Stimulated activated CD4-positive, alpha-beta T cell treated with anti-CD3 and anti-CD28 coated beads, Interleukin-1b, Interleukin-23, amount 100 ng/mL, for 4 hours (primary cell): ENCODE data around the gene IFFO2.
A peak's percentile ranks its signal among the peaks of the same experiment; 100 is the strongest.
"Not testable (repeated sequence)": the region's sequence is repeated elsewhere in the genome, so short reads cannot be mapped to it uniquely, and the experiment has no call there.

ENCODE experiments used
- DNase-seq, 2 donors: peaks; one replicate each; pipeline ENCODE4 v3.0.0-alpha.2; 2020; ENCODE audit warnings: low read depth in 2 of 2

IFFO2 gene

DNA sequence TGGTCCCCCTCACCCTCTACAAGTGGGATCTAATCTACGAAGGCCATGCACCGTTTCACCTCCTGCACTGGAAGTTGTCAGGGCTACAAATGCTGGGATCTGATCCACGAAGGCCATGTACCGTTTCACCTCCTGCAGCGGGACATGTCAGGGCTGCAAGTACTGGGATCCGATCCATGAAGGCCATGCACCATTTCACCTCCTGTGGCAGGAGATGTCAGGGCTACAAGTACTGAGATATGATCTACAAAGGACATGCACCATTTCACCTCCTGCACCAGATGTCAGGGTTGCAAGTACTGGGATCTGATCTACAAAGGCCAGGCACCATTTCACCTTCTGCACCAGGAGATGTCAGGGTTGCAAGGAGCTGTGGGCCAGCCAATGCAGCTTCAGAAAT is 61.2 kb downstream of the IFFO2 start:
- no peak for DNase-seq

DNA sequence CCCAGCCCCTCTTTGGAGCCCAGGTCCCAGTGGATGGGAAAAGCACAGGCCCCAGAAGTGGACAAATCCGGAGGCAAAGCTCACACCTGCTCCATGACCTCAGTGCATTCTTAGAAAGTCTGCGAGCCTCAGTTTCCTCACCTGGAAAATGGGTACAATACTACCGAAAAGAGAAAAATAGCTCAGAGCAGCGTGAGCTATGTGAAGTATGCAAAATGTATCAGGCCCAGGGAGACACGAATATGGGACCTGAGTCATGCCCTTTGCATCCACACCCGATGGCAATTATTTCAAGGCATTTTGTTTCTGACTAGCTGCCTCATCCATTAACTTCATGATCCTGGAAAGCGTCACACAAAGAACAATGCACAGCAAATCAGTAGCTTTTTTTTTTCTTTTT is 63.4 kb downstream of the IFFO2 start:
- no peak for DNase-seq

DNA sequence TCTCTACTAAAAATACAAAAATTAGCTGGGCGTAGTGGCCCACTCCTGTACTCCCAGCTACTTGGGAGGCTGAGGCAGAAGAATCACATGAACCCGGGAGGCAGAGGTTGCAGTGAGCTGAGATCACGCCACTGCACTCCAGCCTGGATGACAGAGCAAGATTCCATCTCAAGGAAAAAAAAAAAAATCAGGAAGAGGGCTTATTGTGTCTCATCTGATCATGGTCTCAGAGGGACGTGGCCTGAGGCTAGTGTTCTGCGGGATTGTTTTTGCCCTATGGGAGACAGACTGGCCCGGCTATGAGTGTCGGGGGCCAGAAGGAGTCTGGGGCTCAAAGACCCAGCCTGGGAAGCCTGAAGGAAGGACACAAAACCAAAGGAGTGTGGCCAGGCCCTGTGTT is 64.6 kb downstream of the IFFO2 start:
- not testable (repeated sequence) for DNase-seq

DNA sequence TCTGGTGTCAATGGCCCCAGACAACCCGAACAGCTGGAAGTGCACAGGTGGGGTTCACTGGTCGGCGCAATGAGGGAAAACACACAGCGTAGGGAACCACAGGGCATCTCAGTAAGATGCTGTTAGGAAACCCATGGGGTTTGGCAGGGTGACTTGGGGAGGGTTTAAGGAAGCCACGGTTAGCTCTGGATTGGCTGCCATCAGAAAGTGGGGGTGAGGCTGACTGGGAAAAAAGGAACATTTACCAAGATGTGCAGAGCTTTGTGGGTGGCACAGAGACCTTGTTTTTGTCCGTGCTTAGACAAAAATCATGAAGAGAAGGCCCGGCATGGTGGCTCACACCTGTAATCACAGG is 65.1 kb downstream of the IFFO2 start:
- DNase-seq: no peak

DNA sequence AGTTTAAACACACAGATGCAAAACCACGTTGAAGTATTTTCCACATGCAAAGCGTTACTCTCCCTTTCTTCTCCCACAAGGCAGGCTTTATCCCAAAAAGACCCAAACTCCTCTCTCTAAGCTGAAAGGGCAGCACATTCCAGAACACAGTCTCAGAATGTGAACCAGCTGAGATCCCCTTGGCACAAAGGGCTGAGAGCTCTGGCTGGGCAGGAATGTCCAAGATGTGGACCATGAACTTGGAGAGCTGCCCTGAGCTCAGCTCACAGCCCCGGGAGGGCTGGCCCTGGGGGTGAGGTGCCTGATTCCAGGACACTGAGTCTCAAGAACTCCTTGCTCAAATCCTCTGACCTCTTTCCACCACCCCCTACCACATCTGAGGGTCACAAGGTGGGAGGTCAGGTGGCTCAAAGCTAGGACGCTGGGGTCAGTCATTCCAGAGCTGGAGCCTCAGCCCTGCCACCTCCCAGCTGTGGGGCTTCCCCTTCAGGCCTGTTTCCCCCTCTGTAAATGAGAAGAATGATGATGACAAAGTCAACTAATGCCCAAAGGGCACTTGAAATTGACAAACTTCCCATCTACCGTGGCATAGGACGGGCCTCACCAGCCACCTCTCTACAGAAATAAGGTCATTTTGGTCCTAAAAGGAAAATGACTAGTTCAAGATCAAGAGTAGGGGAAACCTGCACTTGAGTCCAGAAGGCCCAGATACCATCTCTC is 65.6 kb downstream of the IFFO2 start:
- no peak for DNase-seq

DNA sequence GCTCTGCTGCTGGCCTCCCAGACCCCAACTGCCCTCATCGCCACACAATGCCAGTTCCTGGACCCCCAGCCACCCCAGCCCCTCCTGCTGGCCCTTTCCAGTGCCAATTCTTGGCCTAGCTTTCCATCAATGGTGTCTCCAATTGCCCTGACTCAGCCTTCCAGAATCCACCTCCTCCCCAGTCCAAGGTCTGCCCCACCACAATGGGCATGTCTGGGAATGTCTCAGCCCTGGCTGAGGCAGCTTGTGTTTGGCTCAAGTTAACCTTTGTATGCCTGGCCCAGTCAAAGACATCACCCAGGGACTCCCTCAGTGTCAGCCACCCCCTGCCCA is 70.5 kb downstream of the IFFO2 start:
- DNase-seq: no peak

DNA sequence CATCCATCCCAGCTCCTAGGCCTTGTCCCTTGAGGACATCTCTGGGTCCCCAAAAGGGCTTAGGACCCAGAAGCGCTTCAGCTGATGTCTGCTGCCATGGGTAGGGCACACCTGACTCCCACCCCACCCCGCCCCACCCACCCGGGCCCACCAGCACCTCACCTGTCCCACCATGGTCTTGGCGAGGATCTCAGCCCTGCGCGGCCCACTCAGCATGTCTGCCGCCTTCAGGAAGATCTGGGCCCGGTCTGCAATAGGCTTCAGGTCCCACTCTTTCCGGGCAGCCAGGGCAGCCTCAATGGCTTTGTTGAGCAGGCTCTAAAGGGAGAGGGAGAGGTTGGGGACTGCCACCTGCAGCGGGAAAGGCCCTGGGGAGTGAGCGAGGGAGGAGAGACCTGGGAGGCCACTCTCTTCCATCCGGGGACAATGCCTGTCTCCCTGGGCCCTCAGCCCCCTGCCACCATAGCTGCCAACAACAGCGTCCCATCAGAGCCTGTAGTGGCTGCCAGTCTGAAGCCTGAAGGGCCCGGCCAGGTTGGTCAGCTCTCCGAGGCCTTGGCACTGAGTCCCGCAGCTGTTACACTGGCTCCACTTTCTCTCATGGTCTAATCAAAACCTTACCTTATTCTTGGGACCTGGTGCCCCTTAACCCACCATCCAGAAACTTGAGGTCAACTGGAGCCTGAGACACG is 71.0 kb downstream of the IFFO2 start:
- DNase-seq: no peak

DNA sequence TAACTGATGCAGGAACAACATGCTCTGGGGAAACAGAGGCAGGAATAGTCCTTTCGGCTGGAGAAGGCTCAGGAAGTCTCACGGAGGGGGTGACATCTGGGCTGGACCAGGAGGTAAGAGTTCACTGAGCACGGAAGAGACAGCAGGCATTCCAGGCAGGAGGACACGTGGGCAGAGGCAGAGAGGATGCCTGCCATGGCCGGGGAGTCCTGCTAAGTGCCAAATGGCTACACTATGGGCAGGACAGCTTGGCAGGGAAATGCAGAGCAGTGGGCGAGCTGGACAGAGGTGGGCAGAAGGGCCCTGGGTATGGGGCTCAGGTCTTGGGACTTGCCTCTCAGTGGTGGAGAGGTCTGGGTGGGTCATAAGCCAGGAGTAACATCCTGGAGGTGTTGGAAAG is 71.7 kb downstream of the IFFO2 start:
- DNase-seq: no peak

DNA sequence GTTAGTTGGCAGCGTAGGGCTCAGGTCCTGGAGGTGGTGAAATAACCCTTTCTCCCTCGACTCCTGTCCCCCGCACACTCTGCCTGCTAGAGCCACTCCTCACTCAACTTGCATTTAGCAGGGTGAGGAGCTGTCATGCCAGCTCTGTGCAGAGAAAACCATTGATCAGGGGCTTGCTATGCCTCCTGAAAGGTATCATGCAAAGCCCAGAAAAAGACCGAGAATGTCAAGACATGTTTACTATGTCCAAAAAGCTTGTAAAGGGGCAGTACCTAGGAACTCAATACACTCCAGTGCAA is 72.1 kb downstream of the IFFO2 start:
- no peak for DNase-seq

DNA sequence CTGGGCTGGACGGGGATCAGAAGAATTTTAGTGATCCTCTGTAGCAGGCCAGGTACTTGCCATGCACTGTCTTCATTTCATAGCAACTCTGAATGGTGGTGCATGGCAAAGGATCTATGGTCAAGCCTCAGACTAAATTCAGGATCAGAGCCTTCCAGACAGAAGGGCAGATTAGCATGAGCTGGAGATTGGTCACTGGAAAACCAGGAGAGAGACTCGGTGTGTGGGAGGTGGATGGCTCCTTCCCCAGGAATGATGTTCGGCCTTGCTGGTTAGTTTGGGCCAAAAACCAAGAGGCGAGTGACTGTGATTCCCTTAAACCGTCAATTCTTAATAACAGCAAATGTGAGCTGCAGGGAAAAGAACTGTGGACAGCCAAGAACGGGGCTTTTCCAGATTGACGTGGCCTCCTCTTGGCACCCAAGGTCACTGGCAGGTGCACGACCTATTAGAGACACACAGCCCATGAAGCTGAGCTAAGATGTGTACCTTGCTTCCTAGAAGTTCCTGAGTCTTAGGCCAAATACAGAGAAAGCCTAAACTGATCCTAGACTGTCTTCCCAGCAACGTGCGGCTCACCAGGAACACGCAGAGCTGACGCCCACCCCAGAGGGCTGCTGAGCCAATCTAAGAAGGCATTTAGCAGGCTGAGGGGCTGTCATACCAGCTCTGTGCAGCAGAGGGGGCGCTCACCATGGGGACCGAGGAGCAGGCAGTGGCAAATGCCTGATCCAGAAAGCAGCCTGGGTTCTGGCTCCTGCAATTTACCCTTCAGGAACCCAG is 72.6 kb downstream of the IFFO2 start:
- peak; percentile 63 to 71 for DNase-seq

DNA sequence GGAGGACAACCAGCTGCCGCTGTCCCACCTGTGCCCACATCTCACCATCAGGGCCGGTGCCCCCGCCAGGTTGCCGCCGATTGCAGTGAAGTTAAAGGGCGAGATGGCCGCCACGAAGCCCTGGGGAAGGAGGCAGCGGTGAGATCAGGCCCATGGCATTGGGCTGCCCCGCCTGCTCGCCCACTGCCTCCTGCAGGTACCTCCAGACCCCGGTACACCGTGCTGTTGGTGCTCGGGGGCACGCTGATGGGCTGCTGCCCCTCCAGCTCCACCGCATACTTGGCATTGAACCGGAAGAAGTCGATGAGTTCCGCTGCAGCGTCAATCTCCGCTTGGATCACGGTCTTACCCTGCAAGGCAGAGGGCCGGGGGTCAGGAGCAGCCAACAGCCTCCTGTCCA is 73.4 kb downstream of the IFFO2 start:
- no peak for DNase-seq

DNA sequence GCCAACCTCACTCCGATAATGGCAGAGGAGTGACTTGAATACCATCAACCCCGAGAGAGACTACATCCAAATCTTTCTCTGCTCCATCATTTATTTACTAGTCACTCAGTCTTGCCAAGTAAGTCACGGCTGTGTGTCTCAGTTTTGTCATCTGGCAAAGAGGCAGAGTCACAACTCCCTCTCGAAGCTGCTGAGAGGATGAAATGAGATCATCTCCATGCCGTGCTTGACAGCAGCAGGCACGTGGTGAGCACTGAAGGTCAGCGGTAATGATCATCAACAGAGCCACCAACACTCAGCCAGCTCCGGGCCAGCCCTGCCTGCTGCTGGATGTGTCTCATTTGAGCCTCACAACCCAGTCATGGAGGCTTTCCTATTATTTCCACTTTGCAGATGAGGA is 74.0 kb downstream of the IFFO2 start:
- DNase-seq: no peak

DNA sequence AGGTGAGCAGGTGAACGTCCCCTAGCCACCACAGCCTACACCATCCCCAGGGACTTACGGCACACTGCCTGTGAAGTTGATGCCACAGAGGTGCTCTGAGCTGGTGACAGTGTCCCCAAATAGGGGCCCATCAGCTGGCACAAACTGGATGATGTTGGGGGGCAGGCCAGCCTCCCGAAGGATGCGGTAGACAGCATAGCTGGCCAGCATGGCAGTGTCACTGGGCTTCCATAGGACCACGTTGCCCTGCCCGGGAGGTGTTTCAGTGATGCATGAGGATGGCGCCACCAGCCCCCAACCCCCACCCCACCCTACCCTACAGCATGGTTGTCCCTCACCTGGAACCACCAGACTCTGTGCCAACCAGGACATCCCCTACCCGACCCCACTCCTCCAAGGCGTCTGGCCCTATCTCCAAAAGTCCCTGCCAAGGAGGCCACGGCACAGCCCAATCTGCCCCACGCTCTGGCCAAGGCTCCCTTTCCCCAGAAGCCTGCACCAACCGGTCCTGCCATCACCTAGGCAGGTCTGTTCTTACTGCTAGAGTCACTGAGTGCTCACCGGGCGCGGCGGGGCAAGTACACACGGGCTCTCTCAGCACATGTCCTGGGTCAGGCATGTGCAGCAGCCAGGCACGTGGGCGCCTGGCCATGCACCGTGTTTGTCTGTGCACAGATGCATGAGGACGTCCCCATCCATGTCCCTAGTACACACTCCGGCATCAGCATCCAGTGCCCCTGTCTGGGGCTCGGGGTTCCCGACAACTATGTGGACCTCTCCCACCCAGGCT is 74.6 kb downstream of the IFFO2 start:
- no peak for DNase-seq

DNA sequence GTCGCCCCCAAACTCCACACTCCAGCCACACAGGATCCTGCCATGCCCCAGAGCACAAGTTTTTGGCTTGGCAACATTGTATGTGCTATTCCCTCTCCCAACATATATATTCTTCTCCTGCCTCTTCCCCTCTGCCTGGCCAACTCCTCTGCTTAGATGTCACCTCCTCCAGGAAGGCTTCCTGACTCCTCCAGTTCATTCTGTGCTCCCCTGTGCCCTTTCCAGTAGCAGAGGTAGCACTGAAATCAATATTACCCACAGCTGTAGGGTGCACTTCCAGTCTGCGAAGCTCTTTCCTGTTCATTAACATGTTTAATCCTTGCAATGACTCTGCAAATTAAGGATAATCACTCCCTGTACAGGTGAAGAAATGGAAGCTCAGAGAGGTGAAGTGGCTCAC is 75.3 kb downstream of the IFFO2 start:
- no peak for DNase-seq

DNA sequence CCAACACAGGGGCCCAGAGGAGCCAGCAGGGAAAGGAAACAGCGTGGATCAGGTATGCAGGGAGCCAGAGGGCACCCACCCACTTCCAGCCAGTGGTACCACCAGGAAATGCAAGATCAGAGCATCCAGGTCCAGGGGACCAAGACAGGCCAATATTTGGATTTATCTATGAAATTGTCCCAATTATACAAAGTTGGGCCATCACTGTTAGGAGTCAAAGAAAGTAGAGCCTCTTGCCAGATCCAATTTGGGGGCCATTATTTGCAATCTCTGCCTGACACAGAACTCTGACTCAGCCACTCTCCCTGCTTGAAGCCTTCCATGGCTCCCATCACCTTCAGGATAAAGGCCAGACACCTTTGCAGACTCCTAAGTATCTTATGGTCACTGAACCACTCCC is 75.9 kb downstream of the IFFO2 start:
- DNase-seq: no peak

DNA sequence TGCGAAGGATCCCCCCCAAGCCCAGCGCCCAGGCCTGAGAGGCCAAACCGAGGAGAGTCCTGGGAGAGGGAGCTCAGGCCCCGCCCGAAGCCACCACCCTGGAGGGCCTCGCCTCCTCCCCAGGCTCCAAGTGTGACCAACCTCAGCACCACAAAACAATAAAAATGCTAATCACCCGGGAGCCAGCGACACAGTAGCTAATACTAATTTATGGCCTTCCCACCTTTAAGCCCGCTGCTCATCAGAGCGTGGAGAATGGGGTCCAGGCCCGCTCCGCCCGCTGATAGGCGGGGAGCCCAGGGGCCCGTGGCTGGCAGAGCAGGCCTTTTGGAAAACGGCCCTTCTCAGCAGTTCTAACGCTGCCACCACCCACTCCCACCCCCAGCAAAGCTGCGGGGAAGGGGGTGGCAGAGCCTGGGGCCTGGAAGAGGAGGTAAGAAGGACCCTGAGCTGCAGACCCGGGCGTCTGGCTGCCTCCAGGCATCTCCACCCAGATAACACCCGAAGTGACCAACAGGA is 76.6 kb downstream of the IFFO2 start:
- DNase-seq: no peak

DNA sequence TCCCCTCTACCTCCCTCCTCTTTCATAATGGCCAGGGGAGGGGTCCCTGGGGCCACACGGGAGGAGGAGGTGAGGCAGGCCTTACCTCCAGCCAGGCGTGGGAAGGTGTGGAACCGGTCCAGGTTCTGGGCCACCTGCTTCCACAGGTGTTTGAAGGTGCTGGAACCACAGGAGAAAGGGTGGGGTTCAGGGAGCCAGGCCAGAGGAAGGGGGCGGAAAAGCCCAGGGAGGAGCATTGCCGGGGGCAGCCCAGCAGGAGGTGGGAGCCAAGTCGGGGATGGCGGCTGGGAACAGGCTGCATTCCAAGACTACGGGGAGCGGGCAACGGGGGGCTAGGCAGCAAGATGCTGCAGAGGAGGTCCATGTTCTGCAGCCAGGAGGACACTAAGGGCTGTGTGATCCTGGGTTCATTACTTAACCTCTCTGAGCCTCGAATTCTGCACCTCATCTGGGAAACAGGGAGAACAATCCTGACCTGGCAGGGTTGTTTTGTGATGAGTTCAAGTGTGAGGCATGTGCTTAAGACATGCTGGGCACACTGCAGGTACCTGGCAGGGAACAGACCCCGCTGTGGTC is 77.2 kb downstream of the IFFO2 start:
- no peak for DNase-seq

DNA sequence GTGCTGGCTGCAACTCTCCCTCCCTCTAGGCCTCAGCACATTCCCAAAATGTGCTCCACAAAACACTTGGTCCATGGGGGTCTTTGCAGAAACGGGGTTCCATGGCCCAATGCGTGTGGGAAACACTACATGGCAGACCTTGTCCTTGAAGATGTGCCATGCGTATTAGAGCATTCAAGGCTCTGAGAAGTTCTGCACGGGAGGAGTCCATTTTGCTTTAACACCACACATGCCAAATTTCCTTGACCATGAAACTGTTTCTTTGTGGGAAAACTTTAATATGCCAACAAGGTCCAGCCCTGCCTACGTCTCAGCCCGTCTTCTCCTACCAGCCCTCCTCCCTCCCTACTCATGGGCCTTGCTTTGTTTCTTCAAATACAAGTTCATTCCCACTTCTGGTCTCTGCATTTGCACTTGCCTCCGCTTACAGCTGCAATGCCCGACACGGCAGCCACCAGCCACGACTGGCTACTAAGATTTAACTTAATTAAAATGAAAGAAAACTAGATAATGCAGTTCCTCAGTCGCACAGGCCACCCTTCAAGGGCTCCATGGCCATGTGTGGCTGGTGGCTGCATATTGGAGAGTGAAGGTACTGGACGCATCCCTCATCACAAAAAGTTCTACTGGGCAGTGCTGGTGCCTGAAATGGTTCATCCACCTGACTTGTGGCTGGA is 77.8 kb downstream of the IFFO2 start:
- DNase-seq: no peak

DNA sequence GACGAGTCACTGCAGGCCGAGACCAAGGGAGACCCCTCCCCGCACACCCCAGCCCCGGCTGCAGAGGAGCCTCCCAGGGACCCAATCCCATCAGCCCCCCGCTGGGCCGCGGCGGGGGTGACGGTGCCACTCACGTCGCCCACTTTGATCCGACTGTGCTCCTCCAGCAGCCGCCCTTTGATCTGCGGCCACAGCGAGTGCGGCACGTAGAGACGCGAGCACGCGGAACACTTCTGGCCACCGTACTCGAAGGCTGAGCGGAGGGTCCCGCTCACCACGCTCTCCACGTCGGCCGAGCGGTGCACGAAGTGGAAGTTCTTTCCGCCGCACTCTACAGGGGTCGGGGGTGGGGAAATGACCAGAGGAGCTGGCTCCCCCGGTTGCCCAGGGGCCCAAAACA is 79.2 kb downstream of the IFFO2 start:
- DNase-seq: no peak

DNA sequence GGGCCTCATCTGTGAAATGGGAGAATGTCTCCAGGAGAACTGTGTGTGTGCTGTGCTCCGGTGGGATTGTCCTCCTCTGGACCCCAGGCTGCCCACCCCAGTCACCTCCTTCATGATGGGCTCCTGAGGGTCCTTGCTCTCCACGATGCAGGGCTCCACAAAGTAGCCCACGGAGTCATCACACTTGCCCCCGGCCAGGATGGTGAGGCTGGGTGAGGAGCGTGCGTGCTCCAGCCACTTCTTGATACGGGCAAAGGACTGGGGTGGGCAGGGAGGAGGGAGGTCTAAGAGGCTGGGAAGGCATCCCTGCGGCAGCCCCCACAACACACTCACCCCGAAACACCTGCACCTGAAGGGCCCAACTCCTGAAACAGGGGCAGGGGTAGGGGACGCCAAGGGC is 80.3 kb downstream of the IFFO2 start:
- DNase-seq: no peak

DNA sequence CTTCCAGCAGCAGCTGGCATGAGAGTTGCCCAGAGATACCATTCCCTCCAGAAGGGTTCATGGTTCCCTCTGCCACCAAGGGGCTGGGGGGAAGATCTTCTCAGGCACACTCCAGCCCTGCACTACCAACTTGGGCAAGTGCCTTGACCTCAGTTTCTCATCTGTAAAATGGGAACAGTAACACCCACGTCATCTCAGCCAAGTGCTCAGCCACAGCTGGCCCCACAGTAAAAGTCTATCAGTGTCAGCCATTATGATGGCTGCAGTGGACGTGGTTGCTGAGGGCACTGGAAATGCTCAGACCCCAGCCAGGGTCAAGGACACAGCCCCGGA is 80.7 kb downstream of the IFFO2 start:
- no peak for DNase-seq
